IPS DF 4.7 (cell line): ENCODE data around the gene HSPA12A.

ENCODE experiments used
- DNase-seq: peaks from one replicate; pipeline ENCODE4 v3.0.0-alpha.2; 2013; ENCODE audit warnings: low spot score; ENCODE audit errors: extremely low read depth

The HSPA12A gene

GRCh38 chr10:116742367-116743265 lies at the start of gene HSPA12A:
TSS of gene HSPA12A (minus strand) at chr10:116742566. CDS start at chr10:116742469, 97 bp downstream.
- DNase-seq = no peak

- DNase-seq = no peak
These were observed 48.9 kb upstream of the HSPA12A start for GRCh38 chr10:116791241-116791640.

GRCh38 chr10:116787893-116788665 lies 45.7 kb upstream of the HSPA12A start:
- peak; percentile 46 for DNase-seq

- DNase-seq = no peak
These were observed 44.8 kb upstream of the HSPA12A start for GRCh38 chr10:116787053-116787659.

- no peak for DNase-seq
These were observed 43.5 kb upstream of the HSPA12A start for GRCh38 chr10:116785867-116786266.

GRCh38 chr10:116785282-116785681 lies 42.9 kb upstream of the HSPA12A start:
- no peak for DNase-seq

GRCh38 chr10:116784651-116785050 lies 42.3 kb upstream of the HSPA12A start:
- no peak for DNase-seq

GRCh38 chr10:116784035-116784434 lies 41.7 kb upstream of the HSPA12A start:
- DNase-seq = no peak

GRCh38 chr10:116783011-116783655 lies 40.8 kb upstream of the HSPA12A start:
- no peak for DNase-seq

- no peak for DNase-seq
These were observed 39.1 kb upstream of the HSPA12A start for GRCh38 chr10:116781370-116781884.

GRCh38 chr10:116780691-116781205 lies 38.4 kb upstream of the HSPA12A start:
- no peak for DNase-seq

GRCh38 chr10:116779076-116779687 lies 36.8 kb upstream of the HSPA12A start:
- DNase-seq = no peak

GRCh38 chr10:116777006-116777405 lies 34.6 kb upstream of the HSPA12A start:
- no peak for DNase-seq

GRCh38 chr10:116775488-116776400 lies 33.4 kb upstream of the HSPA12A start:
- DNase-seq = no peak

- no peak for DNase-seq
These were observed 32.4 kb upstream of the HSPA12A start for GRCh38 chr10:116774728-116775151.

- DNase-seq = no peak
These were observed 30.7 kb upstream of the HSPA12A start for GRCh38 chr10:116772909-116773705.

GRCh38 chr10:116771959-116772585 lies 29.7 kb upstream of the HSPA12A start:
- no peak for DNase-seq
